GM19238 (cell line): ENCODE data around the gene SOX6.
"Not testable (repeated sequence)": the region's sequence is repeated elsewhere in the genome, so short reads cannot be mapped to it uniquely, and the experiment has no call there.

ENCODE experiments used
- DNase-seq: peaks from one replicate; pipeline ENCODE4 v3.0.0; 2011; ENCODE audit warnings: low spot score; ENCODE audit not compliant: insufficient read length

SOX6 gene

GRCh38 chr11:16356057-16356760, at the start of gene SOX6:
Gene SOX6 (minus strand): TSS chr11:16356546. CDS start chr11:16341248, 15,298 bp downstream.
- no peak for DNase-seq

- no peak for DNase-seq
Observed at GRCh38 chr11:16404781-16405285, 48.5 kb upstream of the SOX6 start.

- no peak for DNase-seq
Observed at GRCh38 chr11:16403851-16404250, 47.5 kb upstream of the SOX6 start.

GRCh38 chr11:16403448-16403803, 47.1 kb upstream of the SOX6 start:
- DNase-seq = no peak

GRCh38 chr11:16402654-16403447, 46.5 kb upstream of the SOX6 start:
- no peak for DNase-seq

- DNase-seq = no peak
Observed at GRCh38 chr11:16397390-16397789, 41.0 kb upstream of the SOX6 start.

- no peak for DNase-seq
Observed at GRCh38 chr11:16395601-16396000, 39.3 kb upstream of the SOX6 start.

GRCh38 chr11:16394947-16395346, 38.6 kb upstream of the SOX6 start:
- no peak for DNase-seq

- DNase-seq = no peak
Observed at GRCh38 chr11:16393340-16393739, 37.0 kb upstream of the SOX6 start.

- no peak for DNase-seq
Observed at GRCh38 chr11:16392616-16393015, 36.3 kb upstream of the SOX6 start.

- DNase-seq = not testable (repeated sequence)
Observed at GRCh38 chr11:16390826-16391225, 34.5 kb upstream of the SOX6 start.

GRCh38 chr11:16385099-16385498, 28.8 kb upstream of the SOX6 start:
- DNase-seq = no peak

GRCh38 chr11:16382638-16383380, 26.5 kb upstream of the SOX6 start:
- DNase-seq = no peak

GRCh38 chr11:16382186-16382585, 25.8 kb upstream of the SOX6 start:
- DNase-seq = no peak

- no peak for DNase-seq
Observed at GRCh38 chr11:16380941-16381568, 24.7 kb upstream of the SOX6 start.

- no peak for DNase-seq
Observed at GRCh38 chr11:16378906-16379305, 22.6 kb upstream of the SOX6 start.

- no peak for DNase-seq
Observed at GRCh38 chr11:16377746-16378145, 21.4 kb upstream of the SOX6 start.

- DNase-seq = not testable (repeated sequence)
Observed at GRCh38 chr11:16375664-16376063, 19.3 kb upstream of the SOX6 start.

- no peak for DNase-seq
Observed at GRCh38 chr11:16373768-16374167, 17.4 kb upstream of the SOX6 start.

- no peak for DNase-seq
Observed at GRCh38 chr11:16372355-16372754, 16.0 kb upstream of the SOX6 start.

- DNase-seq = no peak
Observed at GRCh38 chr11:16367252-16367651, 10.9 kb upstream of the SOX6 start.
